Stimulated activated CD4-positive, alpha-beta T cell treated with anti-CD3 and anti-CD28 coated beads, TNF-alpha, amount 100 ng/mL, for 1 hour (primary cell): Measurements from ENCODE around the gene MUC3A.
"Not testable (repeated sequence)": the region's sequence is repeated elsewhere in the genome, so short reads cannot be mapped to it uniquely, and the experiment has no call there.

Source experiments
- DNase-seq, 3 donors: peaks; one replicate each; pipeline ENCODE4 v3.0.0-alpha.2; 2020; ENCODE audit warnings: low read depth in 3 of 3, low spot score in 1 of 3

MUC3A gene, protein sequence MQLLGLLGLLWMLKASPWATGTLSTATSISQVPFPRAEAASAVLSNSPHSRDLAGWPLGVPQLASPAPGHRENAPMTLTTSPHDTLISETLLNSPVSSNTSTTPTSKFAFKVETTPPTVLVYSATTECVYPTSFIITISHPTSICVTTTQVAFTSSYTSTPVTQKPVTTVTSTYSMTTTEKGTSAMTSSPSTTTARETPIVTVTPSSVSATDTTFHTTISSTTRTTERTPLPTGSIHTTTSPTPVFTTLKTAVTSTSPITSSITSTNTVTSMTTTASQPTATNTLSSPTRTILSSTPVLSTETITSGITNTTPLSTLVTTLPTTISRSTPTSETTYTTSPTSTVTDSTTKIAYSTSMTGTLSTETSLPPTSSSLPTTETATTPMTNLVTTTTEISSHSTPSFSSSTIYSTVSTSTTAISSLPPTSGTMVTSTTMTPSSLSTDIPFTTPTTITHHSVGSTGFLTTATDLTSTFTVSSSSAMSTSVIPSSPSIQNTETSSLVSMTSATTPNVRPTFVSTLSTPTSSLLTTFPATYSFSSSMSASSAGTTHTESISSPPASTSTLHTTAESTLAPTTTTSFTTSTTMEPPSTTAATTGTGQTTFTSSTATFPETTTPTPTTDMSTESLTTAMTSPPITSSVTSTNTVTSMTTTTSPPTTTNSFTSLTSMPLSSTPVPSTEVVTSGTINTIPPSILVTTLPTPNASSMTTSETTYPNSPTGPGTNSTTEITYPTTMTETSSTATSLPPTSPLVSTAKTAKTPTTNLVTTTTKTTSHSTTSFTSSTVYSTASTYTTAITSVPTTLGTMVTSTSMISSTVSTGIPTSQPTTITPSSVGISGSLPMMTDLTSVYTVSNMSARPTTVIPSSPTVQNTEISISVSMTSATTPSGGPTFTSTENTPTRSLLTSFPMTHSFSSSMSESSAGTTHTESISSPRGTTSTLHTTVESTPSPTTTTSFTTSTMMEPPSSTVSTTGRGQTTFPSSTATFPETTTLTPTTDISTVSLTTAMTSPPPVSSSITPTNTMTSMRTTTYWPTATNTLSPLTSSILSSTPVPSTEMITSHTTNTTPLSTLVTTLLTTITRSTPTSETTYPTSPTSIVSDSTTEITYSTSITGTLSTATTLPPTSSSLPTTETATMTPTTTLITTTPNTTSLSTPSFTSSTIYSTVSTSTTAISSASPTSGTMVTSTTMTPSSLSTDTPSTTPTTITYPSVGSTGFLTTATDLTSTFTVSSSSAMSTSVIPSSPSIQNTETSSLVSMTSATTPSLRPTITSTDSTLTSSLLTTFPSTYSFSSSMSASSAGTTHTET (N-terminal part only)

DNA sequence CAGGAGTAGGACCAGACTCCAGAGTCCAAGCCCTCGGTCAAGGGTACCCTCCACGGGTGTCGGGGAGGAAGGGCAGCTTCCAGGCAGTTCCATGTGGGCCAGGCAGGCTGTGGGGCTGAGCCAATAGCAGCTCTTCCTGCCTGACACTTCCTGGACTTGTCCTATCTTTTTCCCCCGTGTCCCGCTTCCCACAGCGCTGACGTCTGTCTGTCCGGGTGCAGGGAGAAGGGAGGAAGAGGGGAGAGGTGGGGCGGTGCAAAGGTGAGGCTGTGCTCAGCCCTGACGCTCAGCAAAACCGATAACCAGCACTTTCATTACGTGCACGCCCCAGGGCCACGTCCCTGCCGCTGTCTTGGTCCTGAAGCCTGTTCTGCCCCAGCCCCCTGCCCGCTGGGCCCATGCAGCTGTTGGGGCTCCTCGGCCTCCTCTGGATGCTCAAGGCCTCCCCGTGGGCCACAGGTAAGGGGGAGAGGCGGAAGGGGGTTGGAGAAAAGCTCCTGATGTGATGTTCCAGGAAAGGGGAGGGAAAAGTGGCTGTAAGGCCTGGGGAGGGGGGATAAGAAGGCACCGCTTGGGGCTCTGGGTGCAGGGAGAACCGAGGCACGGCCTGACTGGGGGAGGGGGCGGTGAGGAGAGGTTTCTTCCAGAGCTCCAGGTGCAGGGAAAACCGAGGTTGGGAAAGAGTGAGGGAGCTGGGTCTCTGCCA is at the start of gene MUC3A:
TSS of gene MUC3A (plus strand) at position 308 of the 706 bp plus-strand sequence. CDS start at position 399, 91 bp downstream.
- DNase-seq, result no peak

DNA sequence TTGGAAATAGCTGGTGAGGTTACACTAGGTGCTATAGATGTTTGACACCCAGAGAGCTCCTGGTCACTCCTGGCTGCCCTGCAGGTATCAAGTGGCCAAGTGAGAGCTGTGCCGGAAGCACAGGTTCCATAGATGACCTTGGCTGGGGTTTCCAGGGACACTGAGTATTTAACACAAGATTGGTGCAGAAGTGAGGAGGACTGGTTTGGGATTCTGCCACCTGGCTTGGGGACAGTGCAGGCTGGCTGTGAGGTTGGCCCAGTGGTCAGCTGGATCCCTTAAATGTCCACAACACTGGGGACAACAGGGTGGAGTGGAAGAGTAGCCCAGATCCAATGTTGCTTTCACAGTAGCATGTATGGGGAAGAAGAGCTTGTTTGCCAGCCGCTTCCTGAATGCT is 48.4 kb upstream of the MUC3A start:
- DNase-seq, result no peak

DNA sequence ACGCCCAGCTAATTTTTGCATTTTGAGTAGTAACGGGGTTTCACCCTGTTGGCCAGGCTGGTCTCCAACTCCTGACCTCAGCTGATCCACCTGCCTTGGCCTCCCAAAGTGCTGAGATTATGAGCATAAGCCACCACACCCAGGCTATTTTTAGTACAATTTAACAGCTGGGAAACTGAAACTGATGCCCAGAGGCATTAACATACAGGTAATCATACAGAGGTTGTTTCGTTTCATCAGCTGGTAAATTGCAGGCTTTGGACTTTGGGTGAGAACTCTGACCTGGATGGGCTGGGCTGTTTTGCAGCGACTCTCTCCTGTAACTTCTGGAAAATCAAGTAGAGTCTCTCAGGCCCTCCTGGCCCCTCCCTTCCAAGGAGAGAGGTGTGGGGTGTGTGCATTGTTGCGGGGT is 47.4 kb upstream of the MUC3A start:
- DNase-seq, result no peak

DNA sequence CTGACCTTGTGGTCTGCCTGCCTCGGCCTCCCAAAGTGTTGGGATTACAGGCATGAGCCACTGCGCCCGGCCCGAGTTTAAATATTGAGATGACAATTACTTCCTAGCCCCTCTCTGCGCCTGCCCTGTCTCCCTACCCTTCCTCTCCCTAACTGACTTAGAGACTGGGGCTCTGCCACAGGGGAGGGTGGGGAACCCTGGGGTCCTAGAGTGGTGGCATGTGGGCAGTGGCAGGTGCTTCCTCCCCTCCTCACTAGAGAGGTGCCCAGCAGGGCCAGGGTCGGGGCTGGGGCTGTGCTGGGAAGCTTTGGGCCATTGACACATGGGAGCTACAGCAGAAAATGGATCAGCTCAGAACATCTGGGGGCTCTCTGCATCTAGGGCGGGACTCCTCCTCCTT is 46.7 kb upstream of the MUC3A start:
- DNase-seq, result no peak

DNA sequence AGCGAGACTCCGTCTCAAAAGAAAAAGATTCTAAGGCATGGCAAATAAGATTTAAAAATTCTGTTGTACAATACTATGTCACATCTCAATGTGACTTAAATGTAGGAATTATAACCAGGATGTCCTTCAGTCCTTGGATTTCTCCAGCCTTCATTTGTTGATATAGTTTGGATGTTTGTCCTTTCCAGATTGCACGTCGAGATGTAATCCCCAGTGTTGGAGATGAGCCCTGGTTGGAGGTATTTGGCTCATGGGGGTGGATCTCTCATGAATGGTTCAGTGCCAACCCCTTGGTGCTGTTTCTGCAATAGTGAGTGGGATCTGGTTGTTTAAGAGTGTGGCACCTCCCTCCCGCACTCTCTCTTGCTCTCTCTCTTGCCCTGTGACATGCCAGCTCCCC is 40.8 kb upstream of the MUC3A start:
- DNase-seq, result no peak

DNA sequence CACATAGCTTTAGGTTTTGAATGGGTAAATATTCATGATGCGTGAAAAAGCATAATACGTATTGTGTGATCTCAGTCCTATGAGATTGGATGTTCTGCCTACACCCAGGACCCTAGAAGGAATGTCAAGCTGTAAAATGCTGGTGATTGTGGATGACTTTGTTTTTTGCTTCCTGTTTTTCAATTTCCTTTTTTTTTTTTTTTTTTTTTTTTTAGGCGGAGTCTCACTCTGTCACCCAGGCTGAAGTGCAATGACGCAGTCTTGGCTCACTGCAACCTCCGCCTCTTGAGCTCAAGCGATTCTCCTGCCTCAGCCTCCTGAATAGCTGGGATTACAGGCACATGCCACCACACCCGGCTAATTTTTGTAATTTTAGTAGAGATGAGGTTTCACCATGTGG is 38.9 kb upstream of the MUC3A start:
- DNase-seq, result not testable (repeated sequence)

DNA sequence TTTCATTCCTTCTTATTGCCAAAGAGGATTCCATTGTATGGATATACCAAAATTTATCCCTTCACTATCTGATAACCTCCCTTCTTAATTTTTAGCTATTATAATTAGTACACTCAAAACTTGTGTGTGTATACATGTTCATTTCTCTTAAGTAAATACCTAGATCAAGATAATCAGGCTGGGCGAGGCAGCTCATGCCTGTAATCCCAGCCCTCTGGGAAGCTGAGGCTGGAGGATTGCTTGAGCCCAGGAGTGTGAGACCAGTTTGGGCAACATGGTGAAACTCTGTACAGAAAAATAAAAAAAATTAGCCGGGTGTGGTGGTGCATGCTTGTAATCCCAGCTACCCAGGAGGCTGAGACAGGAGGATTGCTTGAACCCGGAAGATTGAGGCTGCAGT is 37.9 kb upstream of the MUC3A start:
- DNase-seq, result no peak

DNA sequence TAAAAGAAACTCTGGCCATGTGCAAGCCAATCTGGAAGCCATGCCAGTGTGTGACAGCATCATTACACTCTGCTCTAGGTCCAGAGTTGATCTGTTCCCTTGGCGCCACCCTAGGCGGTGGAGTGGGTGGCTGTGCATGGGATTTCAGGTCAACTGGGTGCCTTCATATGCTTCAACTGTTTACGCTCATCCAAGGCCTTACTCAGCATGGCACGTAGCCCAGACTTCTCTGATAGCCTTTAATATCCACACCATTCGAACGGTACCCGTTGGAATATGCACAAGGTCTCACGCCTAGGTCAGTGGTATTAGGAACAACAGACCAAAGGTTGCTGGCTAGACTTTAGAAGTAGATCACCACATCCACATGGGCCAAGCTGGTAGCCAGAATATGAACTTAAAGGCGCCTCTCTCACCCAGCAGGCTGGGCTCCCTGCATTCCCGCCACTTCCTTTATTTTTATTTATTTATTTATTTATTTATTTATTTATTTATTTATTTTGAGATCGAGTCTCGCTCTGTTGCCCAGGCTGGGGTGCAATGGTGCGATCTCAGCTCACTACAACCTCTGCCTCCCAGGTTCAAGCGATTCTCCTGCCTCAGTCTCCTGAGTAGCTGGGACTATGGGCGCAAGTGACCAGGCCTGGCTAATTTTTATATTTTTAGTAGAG is 35.0 kb upstream of the MUC3A start:
- no peak for DNase-seq

DNA sequence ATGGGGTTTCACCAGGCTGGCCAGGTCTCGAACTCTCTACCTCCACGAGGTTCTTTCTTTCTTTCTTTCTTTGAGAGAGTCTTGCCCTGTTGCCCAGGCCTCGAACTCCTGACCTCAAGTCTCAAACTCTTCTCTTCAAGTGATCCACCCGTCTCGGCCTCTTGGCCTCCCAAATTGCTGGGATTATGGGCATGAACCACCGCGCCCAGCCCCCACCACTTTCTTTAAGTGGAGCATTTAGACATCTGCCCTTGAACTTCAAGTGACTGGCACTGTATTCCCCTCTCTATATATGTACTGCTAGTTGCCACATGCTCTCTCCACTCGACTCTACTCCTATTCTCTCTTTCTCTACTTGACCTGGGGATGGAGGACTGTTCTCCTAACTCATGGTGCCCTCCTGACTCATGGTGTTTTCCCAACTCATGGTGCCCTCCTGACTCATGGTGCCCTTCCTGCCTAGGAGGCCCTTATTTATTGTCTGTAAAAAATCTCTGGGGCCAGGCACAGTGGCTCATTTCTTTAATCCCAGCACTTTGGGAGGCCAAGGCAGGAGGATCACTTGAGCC is 34.4 kb upstream of the MUC3A start:
- DNase-seq, result no peak

DNA sequence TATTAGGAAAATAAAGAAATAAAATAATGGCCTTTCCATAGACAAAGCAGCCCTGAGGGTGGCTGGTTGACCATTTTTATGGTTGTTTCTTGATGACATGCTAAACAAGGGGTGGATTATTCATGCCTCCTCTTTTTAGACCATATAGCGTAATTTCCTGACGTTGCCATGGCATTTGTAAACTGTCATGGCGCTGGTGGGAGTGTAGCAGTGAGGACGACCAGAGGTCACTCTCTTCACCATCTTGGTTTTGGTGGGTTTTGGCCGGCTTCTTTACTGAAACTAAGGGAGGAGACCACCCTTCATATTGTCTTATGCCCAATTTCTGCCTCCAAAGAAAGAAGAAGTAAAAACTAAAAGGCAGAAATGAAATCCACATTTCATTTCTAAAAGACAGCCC is 30.0 kb upstream of the MUC3A start:
- DNase-seq, result not testable (repeated sequence)

DNA sequence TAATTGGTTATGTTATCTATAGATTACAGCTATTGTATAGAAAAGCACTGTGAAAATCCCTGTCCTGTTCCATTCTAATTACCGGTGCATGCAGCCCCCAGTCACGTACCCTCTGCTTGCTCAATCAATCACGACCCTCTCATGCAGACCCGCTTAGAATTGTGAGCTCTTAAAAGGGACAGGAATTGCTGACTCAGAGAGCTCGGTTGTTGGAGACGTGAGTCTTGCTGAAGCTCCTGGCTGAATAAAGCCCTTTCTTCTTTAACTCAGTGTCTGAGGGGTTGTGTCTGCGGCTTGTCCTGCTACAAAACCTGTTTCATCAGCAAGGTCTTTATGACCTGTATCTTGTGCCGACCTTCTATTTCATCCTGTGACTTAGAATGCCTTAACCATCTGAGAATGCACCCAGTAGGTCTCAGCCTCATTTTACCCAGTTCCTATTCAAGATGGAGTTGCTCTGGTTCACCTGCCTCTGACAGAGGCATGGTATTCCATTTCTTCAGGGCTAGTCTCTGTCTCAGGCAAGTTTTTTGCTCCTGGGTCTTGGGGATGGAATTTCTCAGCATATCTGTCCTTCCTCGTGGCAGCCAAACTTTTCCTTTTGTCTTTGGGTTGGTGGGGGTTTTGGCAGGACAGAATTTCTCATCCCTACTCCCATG is 29.4 kb upstream of the MUC3A start:
- DNase-seq, result not testable (repeated sequence)

DNA sequence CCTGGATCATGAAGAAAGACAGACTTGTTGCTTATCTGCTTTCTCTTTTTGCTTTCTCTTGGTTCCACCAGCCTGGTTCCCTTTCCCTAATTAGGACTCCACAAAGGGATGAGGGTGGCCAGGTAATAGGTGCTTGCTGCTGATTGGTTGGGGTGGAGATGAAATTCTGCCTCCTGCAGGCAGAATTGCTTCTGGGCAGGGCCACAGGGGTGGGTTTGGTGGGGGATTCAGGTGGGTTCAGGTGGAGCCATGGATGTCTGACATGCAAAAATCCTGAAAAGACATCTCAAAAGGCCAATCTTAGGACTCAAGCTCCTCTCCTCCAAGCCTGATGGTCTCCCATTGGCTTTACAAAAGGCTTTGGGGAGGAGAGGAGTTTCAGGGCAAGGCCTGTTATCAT is 28.3 kb upstream of the MUC3A start:
- no peak for DNase-seq

DNA sequence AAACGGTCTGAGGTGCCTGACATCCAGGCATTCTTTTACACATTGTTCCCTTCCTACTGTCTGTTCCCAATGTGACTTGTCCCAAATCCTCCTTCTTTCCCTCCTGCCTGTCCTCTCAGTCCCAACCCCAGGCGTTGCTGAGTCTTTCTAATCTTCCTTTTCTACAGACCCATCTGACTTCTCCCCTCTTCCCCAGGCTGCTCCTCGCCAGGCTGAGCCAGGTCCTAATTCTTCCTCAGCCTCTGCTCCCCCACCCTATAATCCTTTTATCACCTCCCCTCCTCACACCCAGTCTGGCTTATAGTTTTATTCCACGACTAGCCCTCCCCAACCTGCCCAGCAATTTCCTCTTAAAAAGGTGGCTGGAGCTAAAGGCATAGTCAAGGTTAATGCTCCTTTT is 25.7 kb upstream of the MUC3A start:
- DNase-seq, result not testable (repeated sequence)

DNA sequence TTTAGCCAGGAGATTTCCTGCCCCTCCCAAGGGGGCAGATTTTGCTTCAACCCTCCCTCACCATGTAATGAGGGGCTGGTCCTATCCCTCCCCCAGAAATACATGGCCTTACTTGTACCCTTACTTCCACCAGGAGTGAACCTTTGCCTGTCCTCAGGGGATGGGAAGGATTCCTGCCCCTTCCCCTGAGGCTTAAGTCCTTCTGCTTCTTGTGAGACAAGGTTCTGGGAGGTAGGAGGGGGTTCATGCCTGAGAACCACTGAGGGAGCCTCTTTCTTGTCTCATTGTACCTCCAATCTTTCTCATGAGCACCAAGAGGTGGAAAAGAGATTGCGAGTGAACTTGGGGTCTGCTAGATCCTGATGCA is 19.5 kb upstream of the MUC3A start:
- no peak for DNase-seq

DNA sequence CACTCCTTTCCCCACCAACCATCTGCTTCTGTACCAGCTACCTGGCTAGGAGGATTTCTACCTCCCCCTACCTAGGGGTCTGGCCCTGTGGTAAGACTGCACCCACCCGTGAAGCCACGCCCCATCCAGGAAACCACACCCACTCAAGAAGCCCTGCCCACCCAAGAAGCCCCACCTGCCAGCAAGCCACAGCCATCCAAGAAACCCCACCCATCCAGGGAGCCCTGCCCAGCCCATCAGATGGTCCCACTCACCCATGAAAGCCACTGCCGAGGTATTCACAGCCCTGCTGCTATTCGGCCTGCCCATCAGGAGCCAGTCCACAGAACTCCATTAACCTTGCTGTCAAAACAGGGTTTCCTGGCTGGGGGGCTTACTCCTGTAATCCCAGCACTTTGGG is 15.6 kb upstream of the MUC3A start:
- DNase-seq, result no peak

DNA sequence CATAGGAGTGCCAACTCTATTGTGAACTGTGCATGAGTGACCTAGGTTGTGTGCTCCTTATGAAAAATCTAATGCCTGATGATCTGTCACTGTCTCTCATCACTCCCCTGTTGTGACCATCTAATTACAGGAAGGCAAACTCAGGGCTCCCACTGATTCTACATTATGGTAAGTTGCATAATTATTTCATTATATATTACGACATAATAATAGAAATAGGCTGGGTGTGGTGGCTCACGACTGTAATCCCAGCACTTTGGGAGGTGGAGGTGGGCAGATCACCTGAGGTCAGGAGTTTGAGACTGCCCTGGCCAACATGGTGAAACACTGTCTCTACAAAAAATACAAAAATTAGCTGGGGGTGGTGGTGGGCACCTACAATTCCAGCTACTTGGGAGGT is 14.0 kb upstream of the MUC3A start:
- DNase-seq, result not testable (repeated sequence)

DNA sequence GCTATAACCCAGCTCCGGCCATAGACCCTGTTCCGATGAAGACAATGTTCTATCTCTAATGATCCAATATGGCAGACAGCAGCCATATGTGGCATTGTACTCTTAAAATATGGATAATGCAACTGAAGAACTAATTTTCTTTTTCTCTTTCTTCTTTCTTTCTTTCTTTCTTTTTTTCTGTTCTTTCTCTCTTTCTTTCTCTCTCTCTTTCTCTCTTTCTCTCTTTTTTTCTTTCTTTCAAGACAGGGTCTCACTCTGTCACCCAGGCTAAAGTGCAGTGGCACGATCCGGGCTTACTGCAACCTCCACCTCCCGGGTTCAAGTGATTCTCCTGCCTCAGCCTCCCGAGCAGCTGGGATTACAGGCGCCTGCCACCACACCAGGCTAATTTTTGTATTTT is 13.2 kb upstream of the MUC3A start:
- not testable (repeated sequence) for DNase-seq

DNA sequence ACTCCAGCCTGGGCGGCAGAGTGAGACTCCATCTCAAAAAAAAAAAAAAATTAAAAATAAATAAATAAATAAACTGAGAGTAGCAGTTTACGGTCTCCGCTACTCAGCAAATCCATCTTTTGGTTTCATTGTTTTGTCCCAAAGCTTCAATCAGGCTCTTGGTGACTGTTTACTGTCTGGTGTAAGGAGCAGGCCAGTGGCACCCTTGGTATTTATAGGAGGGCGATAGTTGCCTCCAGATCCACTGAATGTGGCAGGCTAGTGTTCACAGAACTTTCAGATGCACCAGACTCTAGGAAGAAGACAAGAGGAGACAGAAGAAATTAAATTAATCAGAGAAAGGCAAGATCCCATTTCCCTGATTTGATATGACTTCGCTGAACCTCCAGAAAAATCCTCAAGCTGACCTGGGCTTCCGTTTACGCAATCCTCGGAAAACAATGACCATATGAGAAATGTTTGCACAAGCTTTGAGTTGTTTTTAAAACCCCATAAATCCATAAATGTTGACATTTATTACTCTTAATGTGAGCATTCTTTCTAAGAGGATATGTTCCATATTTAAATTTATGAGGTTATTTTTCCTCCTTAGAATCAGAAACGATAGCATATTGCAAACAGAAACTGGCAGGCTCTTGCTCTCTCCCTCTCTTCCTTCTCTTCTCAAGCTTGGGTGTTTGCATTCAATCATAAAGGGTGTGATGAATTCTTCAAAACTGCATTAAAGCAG is 7.1 kb upstream of the MUC3A start:
- no peak for DNase-seq

DNA sequence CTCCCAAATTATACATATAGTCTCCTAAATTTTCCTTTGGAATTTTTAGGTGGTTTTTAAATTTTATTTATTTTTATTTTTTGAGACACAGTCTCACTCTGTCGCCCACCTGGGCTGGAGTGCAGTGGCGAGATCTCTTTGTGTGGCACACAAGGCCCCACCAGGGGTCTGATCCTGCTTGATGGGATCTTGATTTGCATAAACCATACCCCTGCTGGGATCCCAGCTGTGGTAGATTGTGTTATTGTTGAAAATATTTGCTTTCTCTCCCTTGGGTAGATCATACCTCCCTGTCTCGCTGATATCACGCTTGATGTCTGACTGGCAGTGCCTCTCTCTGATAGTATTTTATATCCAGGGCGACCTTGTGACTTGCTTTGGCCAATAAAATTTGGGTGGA is 5.6 kb upstream of the MUC3A start:
- no peak for DNase-seq
